Fibroblast of lung (primary cell): ENCODE measurements around the gene FBXO31.
"Not testable (repeated sequence)": the region's sequence is repeated elsewhere in the genome, so short reads cannot be mapped to it uniquely, and the experiment has no call there.

Experiments
- CTCF ChIP-seq, 2 donors: IDR thresholded peaks in 1 of 2; conservative IDR thresholded peaks in 1 of 2; 1 replicate in 1 of 2; 2 replicates in 1 of 2; pipeline ENCODE4 v1.5.1; 2011 to 2012; ENCODE audit warnings: low read length in 2 of 2, control low read depth in 1 of 2, inconsistent platforms in 1 of 2, low read depth in 1 of 2, mild to moderate bottlenecking in 1 of 2
- EZH2 ChIP-seq: IDR thresholded peaks from 2 replicates; pipeline ENCODE4 v1.5.1; 2012; ENCODE audit warnings: low read length, control low read depth, mild to moderate bottlenecking; ENCODE audit errors: missing control alignments

- not testable (repeated sequence) for TF ChIP-seq CTCF (conservative IDR thresholded peaks at IDR 0.05 in 1 of 2, IDR thresholded peaks at IDR 0.05 in 1 of 2; ENCODE audit: low read depth in 1 of 2, low read length in 2 of 2); EZH2
Measured at GRCh38 chr16:87379312-87379752, 4.2 kb downstream of the FBXO31 start.
